ENCODE measurements around the gene ZSCAN20. TPM values are rescaled to one million over a fixed set of nuclear protein-coding genes. Genes with fewer than 3 reads are reported as not detected.

The ZSCAN20 gene
- total RNA-seq, 4 donors from 2014 or later: 5.1 to 8.2 (median 7.0) TPM

DNA sequence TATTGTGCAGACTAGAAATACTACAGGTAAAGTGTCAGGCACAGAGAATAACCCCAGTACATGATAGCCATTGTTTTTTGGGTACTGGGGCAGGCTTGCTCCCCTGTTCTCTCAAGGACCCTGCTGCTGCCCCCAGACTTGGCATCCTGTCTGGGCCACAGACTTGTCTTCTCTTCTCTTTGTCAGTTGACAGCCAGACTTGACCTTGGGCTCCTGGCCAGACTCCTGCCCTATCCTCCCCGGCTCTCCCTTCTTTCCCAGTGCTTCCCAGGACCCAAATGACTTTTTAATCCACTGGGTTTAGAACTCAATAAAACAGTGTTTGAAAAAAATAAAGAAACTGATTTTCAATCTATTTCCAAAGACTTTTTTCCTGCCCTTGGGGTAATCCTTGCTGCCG, 43.2 kb downstream of the ZSCAN20 start:
- H3K27ac ChIP-seq: no peak overlapping the region
- H3K4me1 ChIP-seq: no peaks in the 10 kb centered on the region
- no peak overlapping the region for H3K4me3 ChIP-seq (replicated peaks in 1 of 3)
- H3K9me3 ChIP-seq: no peaks in the 10 kb centered on the region
- no peaks in the 10 kb centered on the region for H3K27me3 ChIP-seq
- intact Hi-C loops (cut with DNase I): no loop called here
- no peaks in the 10 kb centered on the region for H3K36me3 ChIP-seq
- 82 to 88% methylated on average over 2 of the region's 2 CpGs for WGBS, 2 donors
- no peak for DNase-seq
- no peak for TF ChIP-seq POLR2A (IDR thresholded peaks at IDR 0.05)
- TF ChIP-seq, protein P1, sequence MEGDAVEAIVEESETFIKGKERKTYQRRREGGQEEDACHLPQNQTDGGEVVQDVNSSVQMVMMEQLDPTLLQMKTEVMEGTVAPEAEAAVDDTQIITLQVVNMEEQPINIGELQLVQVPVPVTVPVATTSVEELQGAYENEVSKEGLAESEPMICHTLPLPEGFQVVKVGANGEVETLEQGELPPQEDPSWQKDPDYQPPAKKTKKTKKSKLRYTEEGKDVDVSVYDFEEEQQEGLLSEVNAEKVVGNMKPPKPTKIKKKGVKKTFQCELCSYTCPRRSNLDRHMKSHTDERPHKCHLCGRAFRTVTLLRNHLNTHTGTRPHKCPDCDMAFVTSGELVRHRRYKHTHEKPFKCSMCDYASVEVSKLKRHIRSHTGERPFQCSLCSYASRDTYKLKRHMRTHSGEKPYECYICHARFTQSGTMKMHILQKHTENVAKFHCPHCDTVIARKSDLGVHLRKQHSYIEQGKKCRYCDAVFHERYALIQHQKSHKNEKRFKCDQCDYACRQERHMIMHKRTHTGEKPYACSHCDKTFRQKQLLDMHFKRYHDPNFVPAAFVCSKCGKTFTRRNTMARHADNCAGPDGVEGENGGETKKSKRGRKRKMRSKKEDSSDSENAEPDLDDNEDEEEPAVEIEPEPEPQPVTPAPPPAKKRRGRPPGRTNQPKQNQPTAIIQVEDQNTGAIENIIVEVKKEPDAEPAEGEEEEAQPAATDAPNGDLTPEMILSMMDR (IDR thresholded peaks at IDR 0.05): no peak

DNA sequence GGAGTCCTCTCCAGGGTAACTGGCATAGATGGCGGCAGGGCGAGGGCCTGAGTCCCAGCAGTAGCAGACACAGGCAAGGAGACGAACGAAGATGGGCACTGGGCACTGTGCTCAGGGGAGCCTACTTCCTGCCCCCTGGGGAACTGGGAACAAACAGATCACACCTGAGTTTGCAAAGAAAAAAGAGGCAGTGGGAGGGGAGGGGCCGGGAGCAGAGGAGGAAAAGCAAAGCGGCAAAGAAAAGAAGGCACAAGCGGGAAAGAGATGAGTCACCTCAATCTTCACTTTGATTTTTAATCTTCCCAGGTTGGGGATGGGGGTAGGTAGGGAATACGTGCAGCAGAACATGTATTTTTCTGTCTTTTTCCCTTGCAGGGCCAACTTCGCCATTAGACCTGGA, 44.0 kb downstream of the ZSCAN20 start:
- no peak overlapping the region for H3K4me3 ChIP-seq (replicated peaks in 1 of 3)
- H3K4me1 ChIP-seq: no peaks in the 10 kb centered on the region
- TF ChIP-seq POLR2A (IDR thresholded peaks at IDR 0.05): no peak
- TF ChIP-seq, protein P1 (IDR thresholded peaks at IDR 0.05): no peak
- H3K36me3 ChIP-seq: no peaks in the 10 kb centered on the region
- H3K9me3 ChIP-seq: no peaks in the 10 kb centered on the region
- H3K27ac ChIP-seq: no peak overlapping the region
- DNase-seq: no peak
- H3K27me3 ChIP-seq: no peaks in the 10 kb centered on the region
- 85 to 92% methylated on average over 9 of the region's 9 CpGs for WGBS, 2 donors
- intact Hi-C loops (cut with DNase I): no loop called here

DNA sequence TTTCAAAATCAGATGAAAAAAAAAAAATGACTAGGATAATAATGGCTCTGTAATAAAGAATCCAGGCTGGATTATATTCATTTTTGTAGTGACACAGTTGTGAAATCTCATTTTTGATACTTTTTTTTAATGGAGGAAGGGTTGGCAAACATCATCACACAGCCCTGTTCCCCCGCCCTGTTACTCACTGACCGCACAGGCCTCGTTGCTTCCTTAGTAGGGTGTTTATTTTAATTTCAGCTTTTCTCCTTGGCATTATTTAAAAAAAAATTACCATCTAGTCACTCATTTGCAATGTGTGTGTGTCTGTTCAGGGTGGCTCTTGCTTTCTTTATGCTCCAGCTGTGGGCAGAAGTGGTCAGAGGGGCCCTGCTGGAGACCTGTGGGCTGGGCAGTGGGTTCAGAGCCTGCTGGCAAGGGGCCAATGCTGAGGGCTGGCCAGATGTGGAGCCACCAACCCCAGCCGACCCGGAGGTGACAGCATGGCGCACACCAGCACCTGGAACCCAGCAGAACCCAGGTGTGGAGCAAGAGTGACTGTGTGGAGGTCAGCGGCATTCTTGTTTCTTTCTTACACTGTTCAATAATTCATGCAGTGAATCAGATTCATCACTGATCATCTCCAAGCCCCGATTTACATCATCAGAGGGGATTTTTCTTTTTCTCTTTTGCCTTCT, 44.6 kb downstream of the ZSCAN20 start:
- no peak overlapping the region for H3K4me3 ChIP-seq (replicated peaks in 1 of 3)
- no peaks in the 10 kb centered on the region for H3K27me3 ChIP-seq
- no peak for DNase-seq
- no peaks in the 10 kb centered on the region for H3K9me3 ChIP-seq
- no peaks in the 10 kb centered on the region for H3K4me1 ChIP-seq
- H3K27ac ChIP-seq: no peak overlapping the region
- H3K36me3 ChIP-seq: no peaks in the 10 kb centered on the region
- WGBS, 2 donors: 75 to 77% methylated on average over 8 of the region's 8 CpGs
- intact Hi-C loops (cut with DNase I): no loop called here
- no peak for TF ChIP-seq POLR2A (IDR thresholded peaks at IDR 0.05)
- TF ChIP-seq, protein P1 (IDR thresholded peaks at IDR 0.05): no peak

DNA sequence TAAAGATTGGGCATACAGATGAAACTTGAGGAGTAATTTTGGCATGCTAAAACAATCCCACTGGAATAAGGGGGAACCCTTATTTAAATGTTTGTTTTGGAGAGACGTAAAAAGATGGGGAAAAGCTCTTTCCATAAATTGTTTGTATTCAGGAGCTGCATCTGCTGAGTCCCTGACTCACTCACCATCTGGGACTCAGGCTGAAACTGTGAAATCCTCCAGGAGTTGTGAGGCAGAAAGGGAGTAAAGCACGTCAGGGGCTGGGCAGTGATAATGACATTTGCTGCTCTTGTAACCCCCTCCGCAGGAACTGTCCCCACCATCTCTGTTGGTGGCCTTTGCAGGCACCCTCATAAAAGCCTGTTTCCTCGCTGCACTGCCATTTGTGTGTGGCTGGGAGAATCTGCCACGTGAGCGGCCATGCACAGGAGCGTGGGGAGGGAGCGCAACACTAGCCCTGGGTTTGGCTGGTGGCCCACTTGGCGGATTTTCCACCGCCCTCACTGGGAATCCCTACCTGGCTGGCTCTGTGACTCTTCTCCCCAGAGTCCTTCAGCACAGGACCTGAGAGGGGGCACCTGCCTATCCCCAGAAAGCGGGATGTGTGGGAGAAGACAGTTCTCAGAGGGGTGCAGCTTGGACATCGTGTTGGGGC, 45.3 kb downstream of the ZSCAN20 start:
- Histone ChIP-seq H3K27ac (no peak overlapping the region), H3K4me1 (no peaks in the 10 kb centered on the region)
- no peak for DNase-seq

More for the DNA sequence above, 45.3 kb downstream of the ZSCAN20 start:
- no peaks in the 10 kb centered on the region for H3K36me3 ChIP-seq
- H3K27me3 ChIP-seq: no peaks in the 10 kb centered on the region
- TF ChIP-seq, protein P1 (IDR thresholded peaks at IDR 0.05): no peak
- no peak for TF ChIP-seq POLR2A (IDR thresholded peaks at IDR 0.05)
- 59 to 74% methylated on average over 8 to 12 of the region's 12 CpGs for whole genome bisulfite sequencing, 2 donors
- H3K9me3 ChIP-seq: no peaks in the 10 kb centered on the region
- intact Hi-C loops (cut with DNase I): no loop called here
- H3K4me3 ChIP-seq (replicated peaks in 1 of 3): no peak overlapping the region
